Measurements from ENCODE around the gene ATF7.

ATF7 gene

DNA sequence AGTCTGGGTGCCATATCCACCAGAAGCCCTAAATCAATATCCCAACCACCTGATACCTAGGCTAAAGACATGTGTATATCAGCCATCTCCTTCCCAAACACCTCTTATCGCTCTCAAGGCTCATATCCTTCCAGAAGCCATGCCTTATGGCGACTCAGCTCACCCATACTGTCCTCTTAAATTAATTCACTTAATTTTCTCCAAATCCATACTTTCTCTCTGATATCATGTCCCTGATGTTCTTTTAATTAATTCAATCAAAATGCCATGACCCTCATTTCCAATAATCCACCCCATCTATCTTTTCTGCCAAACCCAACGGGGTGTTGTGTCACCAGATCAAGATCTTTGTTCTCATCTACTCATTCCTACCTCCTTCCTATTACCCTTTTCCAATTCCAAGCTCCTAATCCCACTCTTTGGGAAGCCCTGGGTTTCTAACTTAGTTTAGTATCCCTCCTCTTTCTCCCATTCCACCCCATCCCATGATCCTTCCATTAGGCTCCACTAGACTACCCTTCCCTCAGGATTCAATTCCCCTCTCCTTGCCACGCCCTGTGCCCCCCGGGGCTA lies 723 bp downstream of the ATF7 start:
- no peak for DNase-seq (ENCODE audit: low read depth, low spot score)
- H3K4me3 ChIP-seq (ENCODE audit: low read depth, low read length): peak overlapping the region; percentile 86
- TF ChIP-seq, protein P1, sequence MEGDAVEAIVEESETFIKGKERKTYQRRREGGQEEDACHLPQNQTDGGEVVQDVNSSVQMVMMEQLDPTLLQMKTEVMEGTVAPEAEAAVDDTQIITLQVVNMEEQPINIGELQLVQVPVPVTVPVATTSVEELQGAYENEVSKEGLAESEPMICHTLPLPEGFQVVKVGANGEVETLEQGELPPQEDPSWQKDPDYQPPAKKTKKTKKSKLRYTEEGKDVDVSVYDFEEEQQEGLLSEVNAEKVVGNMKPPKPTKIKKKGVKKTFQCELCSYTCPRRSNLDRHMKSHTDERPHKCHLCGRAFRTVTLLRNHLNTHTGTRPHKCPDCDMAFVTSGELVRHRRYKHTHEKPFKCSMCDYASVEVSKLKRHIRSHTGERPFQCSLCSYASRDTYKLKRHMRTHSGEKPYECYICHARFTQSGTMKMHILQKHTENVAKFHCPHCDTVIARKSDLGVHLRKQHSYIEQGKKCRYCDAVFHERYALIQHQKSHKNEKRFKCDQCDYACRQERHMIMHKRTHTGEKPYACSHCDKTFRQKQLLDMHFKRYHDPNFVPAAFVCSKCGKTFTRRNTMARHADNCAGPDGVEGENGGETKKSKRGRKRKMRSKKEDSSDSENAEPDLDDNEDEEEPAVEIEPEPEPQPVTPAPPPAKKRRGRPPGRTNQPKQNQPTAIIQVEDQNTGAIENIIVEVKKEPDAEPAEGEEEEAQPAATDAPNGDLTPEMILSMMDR (IDR thresholded peaks at IDR 0.05; ENCODE audit: insufficient read depth, low read length, missing control alignments): no peak
- CTCF ChIA-PET: interaction anchor here (4.1 to 7.4 kb wide), 2 partner anchors 51 to 82 kb away, joined by 26 to 39 read pairs; partner anchors contain the start of gene ATP5MC2
- POLR2A ChIA-PET: interaction anchor here (0.8 kb wide), 1 partner anchor 34 kb away, joined by 4 read pairs; no protein-coding TSS in a partner anchor

- TF ChIP-seq, protein P1 (IDR thresholded peaks at IDR 0.05; ENCODE audit: insufficient read depth, low read length, missing control alignments): no peak
- no peak for DNase-seq (ENCODE audit: low read depth, low spot score)
- CTCF ChIA-PET: interaction anchor here (0.9 to 7.4 kb wide), 4 partner anchors 52 to 304 kb away, joined by 3 to 39 read pairs (median 14); partner anchors contain the start of genes AAAS and ATP5MC2
- H3K4me3 ChIP-seq (ENCODE audit: low read depth, low read length): peak overlapping the region; percentile 86
- POLR2A ChIA-PET: no interaction called here
Measured at GRCh38 chr12:53624956-53625355, 1.2 kb downstream of the ATF7 start.

DNA sequence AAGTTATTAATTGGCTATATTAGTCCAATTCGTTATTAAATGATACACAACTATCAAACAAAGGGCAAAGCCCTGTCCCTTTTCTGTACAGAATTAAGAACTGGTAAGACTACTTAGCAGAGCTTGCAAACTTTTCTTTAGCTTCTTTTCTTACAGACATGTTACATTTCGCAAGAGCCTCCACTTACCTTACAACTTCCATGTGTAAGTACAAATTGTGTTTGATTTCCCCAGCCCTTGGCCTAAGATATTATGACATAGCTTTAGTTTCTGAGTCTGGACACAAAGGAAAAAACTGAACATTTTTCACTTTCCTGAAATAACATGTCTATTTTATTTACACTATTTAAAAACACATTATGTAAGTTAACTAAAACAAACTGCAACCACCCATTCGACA lies 1.7 kb downstream of the ATF7 start:
- peak overlapping the region; percentile 86 for H3K4me3 ChIP-seq (ENCODE audit: low read depth, low read length)
- no peak for DNase-seq (ENCODE audit: low read depth, low spot score)
- CTCF ChIA-PET: interaction anchor here (0.9 to 7.4 kb wide), 4 partner anchors 52 to 303 kb away, joined by 3 to 39 read pairs (median 14); partner anchors contain the start of genes AAAS and ATP5MC2
- TF ChIP-seq, protein P1 (IDR thresholded peaks at IDR 0.05; ENCODE audit: insufficient read depth, low read length, missing control alignments): no peak
- POLR2A ChIA-PET: interaction anchor here (2.0 kb wide), 1 partner anchor 11 kb away, joined by 5 read pairs; no protein-coding TSS in a partner anchor

DNA sequence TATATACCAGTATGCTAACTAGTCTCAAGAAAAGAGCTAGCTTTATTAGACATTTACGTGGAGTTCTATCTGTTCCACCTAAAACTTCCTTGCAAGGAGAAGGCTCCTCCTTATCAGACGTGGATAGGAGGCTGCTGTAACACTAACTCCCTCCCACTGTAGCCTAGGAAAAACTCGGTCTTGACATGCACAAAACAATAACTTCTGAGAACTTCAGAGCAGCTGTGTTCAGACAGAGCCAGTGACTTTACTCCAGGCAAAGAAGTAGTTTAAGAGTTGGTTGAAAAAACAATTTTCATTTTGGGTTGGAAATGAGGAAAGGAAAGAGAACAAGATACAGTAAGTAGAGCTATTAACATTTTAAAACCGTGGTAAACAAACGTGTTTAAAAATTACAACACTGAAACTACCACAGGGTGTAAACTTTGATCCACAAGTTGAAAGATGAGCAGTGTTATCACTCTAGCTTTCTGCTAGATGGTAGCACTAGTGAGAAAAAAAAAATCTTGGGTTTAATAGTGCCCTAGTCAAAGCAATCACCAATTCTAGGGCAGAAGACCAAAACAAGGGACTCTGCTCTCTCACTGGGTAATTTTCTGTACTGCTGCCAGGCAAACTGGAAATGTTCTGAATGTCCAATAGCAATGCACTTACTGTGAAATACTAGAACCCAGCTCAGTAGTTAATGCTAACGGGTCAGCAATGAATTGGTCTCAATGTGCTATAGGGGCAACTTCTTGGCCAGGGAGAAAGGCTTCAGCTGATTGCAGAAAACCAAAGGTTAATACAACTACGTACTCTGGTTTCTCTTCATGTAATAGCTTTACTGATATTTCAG lies 2.4 kb downstream of the ATF7 start:
- H3K4me3 ChIP-seq (ENCODE audit: low read depth, low read length): peak overlapping the region; percentile 86

DNA sequence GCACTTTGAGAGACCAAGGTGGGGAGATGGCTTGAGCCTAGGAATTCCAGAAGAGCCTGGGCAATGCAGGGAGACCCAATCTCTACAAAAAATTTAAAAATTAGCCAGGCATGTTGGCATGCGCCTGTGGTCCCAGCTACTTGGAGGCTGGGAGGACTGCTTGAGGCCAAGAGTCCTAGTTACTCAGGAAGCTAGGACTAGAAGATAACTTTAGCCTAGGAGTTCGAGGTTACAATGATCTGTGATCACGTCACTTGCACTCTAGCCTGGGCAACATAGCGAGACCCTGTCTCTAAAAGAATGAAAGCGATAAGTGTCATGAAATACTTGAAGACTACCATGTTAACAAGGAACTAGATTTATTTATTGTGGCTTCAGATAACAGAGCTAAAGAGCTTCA lies 3.5 kb downstream of the ATF7 start:
- ChIA-PET CTCF (interaction anchor here (1.0 to 7.4 kb wide), 9 partner anchors 10 to 123 kb away, joined by 3 to 39 read pairs (median 4); partner anchors contain the start of gene ATP5MC2), POLR2A (interaction anchor here (1.3 to 2.0 kb wide), 2 partner anchors 9 to 91 kb away, joined by 3 to 5 read pairs; no protein-coding TSS in a partner anchor)
- H3K4me3 ChIP-seq (ENCODE audit: low read depth, low read length): no peak overlapping the region
- no peak for DNase-seq (ENCODE audit: low read depth, low spot score)
- TF ChIP-seq, protein P1 (IDR thresholded peaks at IDR 0.05; ENCODE audit: insufficient read depth, low read length, missing control alignments): no peak

More for the DNA sequence above, 2.4 kb downstream of the ATF7 start:
- CTCF ChIA-PET: interaction anchor here (0.8 to 7.4 kb wide), 11 partner anchors 8 to 303 kb away, joined by 3 to 39 read pairs (median 4); partner anchors contain the start of genes AAAS and ATP5MC2
- TF ChIP-seq, protein P1 (IDR thresholded peaks at IDR 0.05; ENCODE audit: insufficient read depth, low read length, missing control alignments): no peak
- no peak for DNase-seq (ENCODE audit: low read depth, low spot score)
- POLR2A ChIA-PET: interaction anchor here (1.3 to 2.0 kb wide), 2 partner anchors 10 to 92 kb away, joined by 3 to 5 read pairs; no protein-coding TSS in a partner anchor

Measured in AG04449 (cell line).